K562 (cell line): Measurements from ENCODE around the gene TMEFF1. TPM values are rescaled to one million over a fixed set of nuclear protein-coding genes. Genes with fewer than 3 reads are reported as not detected.

Experiments used
- SAP30 ChIP-seq: fragments of 200-600 bp; sonication (generic); IDR thresholded peaks from 2 replicates; pipeline ENCODE4 v1.6.1; 2012; ENCODE audit warnings: borderline replicate concordance, low read depth, mild to moderate bottlenecking, moderate library complexity, low read length, control low read depth, inconsistent platforms; ENCODE audit not compliant: insufficient read depth, poor library complexity, severe bottlenecking
- SP2 ChIP-seq: IDR thresholded peaks from 2 replicates; pipeline ENCODE4 v1.6.1; 2011; ENCODE audit warnings: mild to moderate bottlenecking, low read depth, low read length, moderate library complexity; ENCODE audit not compliant: poor library complexity, severe bottlenecking; ENCODE audit errors: extremely low read depth
- ZNF584 ChIP-seq: fragments of 200-800 bp; sonication (Bioruptor generic); IDR thresholded peaks from 2 replicates; pipeline ENCODE4 v1.6.1; 2016; ENCODE audit warnings: low read depth, mild to moderate bottlenecking, missing genetic modification characterization, missing compliant biosample characterization
- polyA plus RNA-seq, 8 experiments: library from polyadenylated mRNA; depleted of rRNA in 4 of 8; stranded (reverse) in 5 of 8; unstranded in 3 of 8; fragments of >200 nt; fragmentation: Nextera tagmentation in 2 of 8; fragmentation: Illumina TruSeq in 1 of 8; extraction: Ambion mirVana in 2 of 8; extraction: Trizol in 1 of 8; gene quantifications; 2 replicates each; pipeline versions ENCODE4 v1.2.1 to v1.2.3, GENCODE V29; 2011 to 2014; ENCODE audit warnings: inconsistent platforms in 1 of 8, missing spikeins in 1 of 8
- total RNA-seq, 7 experiments: library from RNA; depleted of rRNA in 6 of 7; stranded (reverse); fragments of >200 nt in 6 of 7; fragmentation: Illumina TruSeq in 2 of 7; extraction: Trizol in 2 of 7; gene quantifications; 2 replicates each; pipeline versions ENCODE4 v1.2.1 to v1.2.3, GENCODE V29; 2011 to 2021; ENCODE audit warnings: low replicate concordance in 1 of 7
- TF ChIP-seq, protein P1 (sequence below): sonication (generic); formaldehyde crosslinking; IDR thresholded peaks from 2 replicates; pipeline ENCODE4 v1.8.0; 2022; ENCODE audit warnings: missing genetic modification reagents, mild to moderate bottlenecking, borderline replicate concordance

TMEFF1 gene
- total and polyA plus RNA-seq, 9 of the 15 experiments (the other 6 are each of a cell fraction or from before 2014, with no cell fraction given): 0.07 to 1.1 (median 0.28) TPM; not detected in 2

- TF ChIP-seq SAP30: no peak
- no peak for TF ChIP-seq ZNF584 (CRISPR knock-in tag)
- TF ChIP-seq SP2: no peak
- TF ChIP-seq, protein P1, sequence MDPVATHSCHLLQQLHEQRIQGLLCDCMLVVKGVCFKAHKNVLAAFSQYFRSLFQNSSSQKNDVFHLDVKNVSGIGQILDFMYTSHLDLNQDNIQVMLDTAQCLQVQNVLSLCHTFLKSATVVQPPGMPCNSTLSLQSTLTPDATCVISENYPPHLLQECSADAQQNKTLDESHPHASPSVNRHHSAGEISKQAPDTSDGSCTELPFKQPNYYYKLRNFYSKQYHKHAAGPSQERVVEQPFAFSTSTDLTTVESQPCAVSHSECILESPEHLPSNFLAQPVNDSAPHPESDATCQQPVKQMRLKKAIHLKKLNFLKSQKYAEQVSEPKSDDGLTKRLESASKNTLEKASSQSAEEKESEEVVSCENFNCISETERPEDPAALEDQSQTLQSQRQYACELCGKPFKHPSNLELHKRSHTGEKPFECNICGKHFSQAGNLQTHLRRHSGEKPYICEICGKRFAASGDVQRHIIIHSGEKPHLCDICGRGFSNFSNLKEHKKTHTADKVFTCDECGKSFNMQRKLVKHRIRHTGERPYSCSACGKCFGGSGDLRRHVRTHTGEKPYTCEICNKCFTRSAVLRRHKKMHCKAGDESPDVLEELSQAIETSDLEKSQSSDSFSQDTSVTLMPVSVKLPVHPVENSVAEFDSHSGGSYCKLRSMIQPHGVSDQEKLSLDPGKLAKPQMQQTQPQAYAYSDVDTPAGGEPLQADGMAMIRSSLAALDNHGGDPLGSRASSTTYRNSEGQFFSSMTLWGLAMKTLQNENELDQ: no peak
Measured at GRCh38 chr9:100591639-100592412, 118.9 kb downstream of the TMEFF1 start (continued).
